ENCODE data around the gene BCAS3. TPM values are rescaled to one million over a fixed set of nuclear protein-coding genes. Genes with fewer than 3 reads are reported as not detected.

BCAS3 gene
- polyA plus RNA-seq, 1 experiment: 17.5 TPM

- no peak for DNase-seq (ENCODE audit: low read depth, low spot score)
- no peak overlapping the region for H3K4me3 ChIP-seq (ENCODE audit: low read depth, low read length)
- no peak overlapping the region for H3K27ac ChIP-seq (ENCODE audit: low read depth, low read length)
- ChIA-PET POLR2A (interaction anchor here (1.4 kb wide), 1 partner anchor 39 kb away, joined by 3 read pairs; no protein-coding TSS in a partner anchor), CTCF (interaction anchor here (2.1 kb wide), 1 partner anchor 221 kb away, joined by 6 read pairs; no protein-coding TSS in a partner anchor)
- no peaks in the 10 kb centered on the region for H3K27me3 ChIP-seq (ENCODE audit: control insufficient read depth, insufficient read depth, low read length)
- no peak for TF ChIP-seq CTCF (IDR thresholded peaks at IDR 0.05; ENCODE audit: low read depth, low read length)
- H3K9me3 ChIP-seq (ENCODE audit: control insufficient read depth, insufficient read depth, low read length): no peaks in the 10 kb centered on the region
Observed at GRCh38 chr17:60941571-60941970, 263.9 kb downstream of the BCAS3 start.

GRCh38 chr17:60944751-60945150, 267.1 kb downstream of the BCAS3 start:
- TF ChIP-seq CTCF (IDR thresholded peaks at IDR 0.05; ENCODE audit: low read depth, low read length): no peak
- no peaks in the 10 kb centered on the region for H3K27me3 ChIP-seq (ENCODE audit: control insufficient read depth, insufficient read depth, low read length)
- POLR2A ChIA-PET: no interaction called here
- no peak overlapping the region for H3K27ac ChIP-seq (ENCODE audit: low read depth, low read length)
- no peak for DNase-seq (ENCODE audit: low read depth, low spot score)
- CTCF ChIA-PET: no interaction called here
- no peaks in the 10 kb centered on the region for H3K9me3 ChIP-seq (ENCODE audit: control insufficient read depth, insufficient read depth, low read length)
- H3K4me3 ChIP-seq (ENCODE audit: low read depth, low read length): no peak overlapping the region

- CTCF ChIA-PET: interaction anchor here (0.5 to 1.4 kb wide), 2 partner anchors 226 to 244 kb away, joined by 3 to 5 read pairs; no protein-coding TSS in a partner anchor
- no peak for DNase-seq (ENCODE audit: low read depth, low spot score)
- Histone ChIP-seq H3K27me3 (ENCODE audit: control insufficient read depth, insufficient read depth, low read length) (no peaks in the 10 kb centered on the region), H3K4me3 (ENCODE audit: low read depth, low read length) (no peak overlapping the region), H3K27ac (ENCODE audit: low read depth, low read length) (no peak overlapping the region), H3K9me3 (ENCODE audit: control insufficient read depth, insufficient read depth, low read length) (no peaks in the 10 kb centered on the region)
- POLR2A ChIA-PET: no interaction called here
- TF ChIP-seq CTCF (IDR thresholded peaks at IDR 0.05; ENCODE audit: low read depth, low read length): no peak
Observed at GRCh38 chr17:60947100-60947499, 269.4 kb downstream of the BCAS3 start.

- POLR2A ChIA-PET: no interaction called here
- CTCF ChIA-PET: interaction anchor here (0.5 to 1.4 kb wide), 2 partner anchors 227 to 244 kb away, joined by 3 to 5 read pairs; no protein-coding TSS in a partner anchor
- H3K9me3 ChIP-seq (ENCODE audit: control insufficient read depth, insufficient read depth, low read length): no peaks in the 10 kb centered on the region
- no peak for DNase-seq (ENCODE audit: low read depth, low spot score)
- no peaks in the 10 kb centered on the region for H3K27me3 ChIP-seq (ENCODE audit: control insufficient read depth, insufficient read depth, low read length)
- no peak overlapping the region for H3K4me3 ChIP-seq (ENCODE audit: low read depth, low read length)
- no peak overlapping the region for H3K27ac ChIP-seq (ENCODE audit: low read depth, low read length)
- no peak for TF ChIP-seq CTCF (IDR thresholded peaks at IDR 0.05; ENCODE audit: low read depth, low read length)
Observed at GRCh38 chr17:60947543-60947942, 269.9 kb downstream of the BCAS3 start.

- Histone ChIP-seq H3K27me3 (ENCODE audit: control insufficient read depth, insufficient read depth, low read length) (no peaks in the 10 kb centered on the region), H3K9me3 (ENCODE audit: control insufficient read depth, insufficient read depth, low read length) (0 out of 2 replicates have a peak, but pooled peaks cover 3% of the 10 kb centered on the region), H3K27ac (ENCODE audit: low read depth, low read length) (no peak overlapping the region), H3K4me3 (ENCODE audit: low read depth, low read length) (no peak overlapping the region)
- no peak for DNase-seq (ENCODE audit: low read depth, low spot score)
- ChIA-PET CTCF (no interaction called here), POLR2A (no interaction called here)
- TF ChIP-seq CTCF (IDR thresholded peaks at IDR 0.05; ENCODE audit: low read depth, low read length): no peak
Observed at GRCh38 chr17:60952747-60953146, 275.1 kb downstream of the BCAS3 start.
